Measurements from ENCODE around the gene HIPK1.

- TF ChIP-seq CTCF (IDR thresholded peaks at IDR 0.05) (no peak), EP300 (IDR thresholded peaks at IDR 0.05) (no peak), POLR2A (IDR thresholded peaks at IDR 0.05) (no peak)
Measured at GRCh38 chr1:113887402-113888175, 41.5 kb upstream of the HIPK1 start, which contains the start of gene BCL2L15.
